ENCODE data around the gene ZNF283.

Gene ZNF283

DNA sequence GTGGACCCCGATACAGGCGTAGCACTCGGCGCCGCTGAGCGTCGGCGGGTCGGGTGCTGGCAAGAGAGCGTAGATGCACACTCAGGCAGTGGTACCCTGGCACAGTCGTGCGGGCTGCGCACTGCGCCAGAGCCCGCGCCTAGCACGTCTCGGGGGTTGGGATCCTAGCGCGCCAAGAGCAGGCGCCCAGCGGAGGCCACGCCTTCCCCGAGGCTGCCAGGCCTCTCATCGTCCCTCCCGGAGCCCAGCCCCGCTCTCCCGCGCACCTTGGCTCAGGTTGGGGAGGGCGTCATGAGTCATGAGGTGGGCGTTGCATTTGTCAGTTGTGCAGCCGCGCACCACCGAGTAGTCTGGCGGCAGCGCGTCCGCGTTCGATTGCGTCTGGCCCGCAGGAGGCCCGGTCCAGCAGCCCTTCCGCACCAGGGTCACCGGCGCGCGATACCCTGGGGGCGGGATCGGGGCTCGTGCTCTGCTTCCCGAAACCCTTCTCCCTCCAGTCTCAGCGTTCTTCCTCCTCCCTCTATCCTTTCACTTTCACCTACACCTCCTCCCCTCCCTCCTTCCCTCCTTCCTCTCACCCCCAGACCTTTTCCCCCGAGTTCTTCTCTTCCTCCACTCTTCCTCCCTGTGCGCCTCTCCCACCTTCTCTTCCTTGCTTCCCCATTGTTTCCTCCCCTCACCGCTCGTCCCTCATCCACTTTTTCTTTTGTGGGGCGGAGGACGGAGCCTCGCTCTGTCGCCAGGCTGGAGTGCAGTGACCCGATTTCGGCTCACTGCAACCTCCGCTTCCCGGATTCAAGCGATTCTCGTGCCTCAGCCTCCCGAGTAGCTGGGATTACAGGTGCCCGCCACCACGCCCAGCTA, 28.3 kb upstream of the ZNF283 start (continued):
- TF ChIP-seq, protein P1, sequence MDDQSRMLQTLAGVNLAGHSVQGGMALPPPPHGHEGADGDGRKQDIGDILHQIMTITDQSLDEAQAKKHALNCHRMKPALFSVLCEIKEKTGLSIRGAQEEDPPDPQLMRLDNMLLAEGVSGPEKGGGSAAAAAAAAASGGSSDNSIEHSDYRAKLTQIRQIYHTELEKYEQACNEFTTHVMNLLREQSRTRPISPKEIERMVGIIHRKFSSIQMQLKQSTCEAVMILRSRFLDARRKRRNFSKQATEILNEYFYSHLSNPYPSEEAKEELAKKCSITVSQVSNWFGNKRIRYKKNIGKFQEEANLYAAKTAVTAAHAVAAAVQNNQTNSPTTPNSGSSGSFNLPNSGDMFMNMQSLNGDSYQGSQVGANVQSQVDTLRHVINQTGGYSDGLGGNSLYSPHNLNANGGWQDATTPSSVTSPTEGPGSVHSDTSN (CRISPR knock-in tag; IDR thresholded peaks at IDR 0.05): 0 out of 2 replicates have a peak, but pooled peaks have one; percentile 21
- TF ChIP-seq PATZ1 (tag by site-specific recombination; IDR thresholded peaks at IDR 0.05) (peak; percentile 98), ZNF449 (tag by site-specific recombination; IDR thresholded peaks at IDR 0.05) (peak; percentile 94), ZNF707 (tag by site-specific recombination; IDR thresholded peaks at IDR 0.05) (no peak; the same call in 1 of the 2 replicates), PRDM10 (tag by site-specific recombination; IDR thresholded peaks at IDR 0.05) (peak; percentile 77), ZNF133 (tag by site-specific recombination; IDR thresholded peaks at IDR 0.05) (peak; percentile 61), ZNF558 (tag by site-specific recombination; IDR thresholded peaks at IDR 0.05) (no peak; the same call in 1 of the 2 replicates), ZNF18 (tag by site-specific recombination; IDR thresholded peaks at IDR 0.05) (no peak), ZNF19 (tag by site-specific recombination; IDR thresholded peaks at IDR 0.05; ENCODE audit: low read depth) (no peak), KLF1 (tag by site-specific recombination; IDR thresholded peaks at IDR 0.05) (peak; percentile 99), ZNF311 (tag by site-specific recombination; IDR thresholded peaks at IDR 0.05; ENCODE audit: borderline replicate concordance) (0 out of 2 replicates have a peak, but pooled peaks have one; percentile 11), ZSCAN23 (tag by site-specific recombination; IDR thresholded peaks at IDR 0.05) (peak; percentile 97; the same call in 1 of the 2 replicates), ZNF692 (tag by site-specific recombination; IDR thresholded peaks at IDR 0.05) (peak; percentile 87), ZFHX2 (tag by site-specific recombination; conservative IDR thresholded peaks at IDR 0.05) (peak; percentile 98)
- TF ChIP-seq, protein P2, sequence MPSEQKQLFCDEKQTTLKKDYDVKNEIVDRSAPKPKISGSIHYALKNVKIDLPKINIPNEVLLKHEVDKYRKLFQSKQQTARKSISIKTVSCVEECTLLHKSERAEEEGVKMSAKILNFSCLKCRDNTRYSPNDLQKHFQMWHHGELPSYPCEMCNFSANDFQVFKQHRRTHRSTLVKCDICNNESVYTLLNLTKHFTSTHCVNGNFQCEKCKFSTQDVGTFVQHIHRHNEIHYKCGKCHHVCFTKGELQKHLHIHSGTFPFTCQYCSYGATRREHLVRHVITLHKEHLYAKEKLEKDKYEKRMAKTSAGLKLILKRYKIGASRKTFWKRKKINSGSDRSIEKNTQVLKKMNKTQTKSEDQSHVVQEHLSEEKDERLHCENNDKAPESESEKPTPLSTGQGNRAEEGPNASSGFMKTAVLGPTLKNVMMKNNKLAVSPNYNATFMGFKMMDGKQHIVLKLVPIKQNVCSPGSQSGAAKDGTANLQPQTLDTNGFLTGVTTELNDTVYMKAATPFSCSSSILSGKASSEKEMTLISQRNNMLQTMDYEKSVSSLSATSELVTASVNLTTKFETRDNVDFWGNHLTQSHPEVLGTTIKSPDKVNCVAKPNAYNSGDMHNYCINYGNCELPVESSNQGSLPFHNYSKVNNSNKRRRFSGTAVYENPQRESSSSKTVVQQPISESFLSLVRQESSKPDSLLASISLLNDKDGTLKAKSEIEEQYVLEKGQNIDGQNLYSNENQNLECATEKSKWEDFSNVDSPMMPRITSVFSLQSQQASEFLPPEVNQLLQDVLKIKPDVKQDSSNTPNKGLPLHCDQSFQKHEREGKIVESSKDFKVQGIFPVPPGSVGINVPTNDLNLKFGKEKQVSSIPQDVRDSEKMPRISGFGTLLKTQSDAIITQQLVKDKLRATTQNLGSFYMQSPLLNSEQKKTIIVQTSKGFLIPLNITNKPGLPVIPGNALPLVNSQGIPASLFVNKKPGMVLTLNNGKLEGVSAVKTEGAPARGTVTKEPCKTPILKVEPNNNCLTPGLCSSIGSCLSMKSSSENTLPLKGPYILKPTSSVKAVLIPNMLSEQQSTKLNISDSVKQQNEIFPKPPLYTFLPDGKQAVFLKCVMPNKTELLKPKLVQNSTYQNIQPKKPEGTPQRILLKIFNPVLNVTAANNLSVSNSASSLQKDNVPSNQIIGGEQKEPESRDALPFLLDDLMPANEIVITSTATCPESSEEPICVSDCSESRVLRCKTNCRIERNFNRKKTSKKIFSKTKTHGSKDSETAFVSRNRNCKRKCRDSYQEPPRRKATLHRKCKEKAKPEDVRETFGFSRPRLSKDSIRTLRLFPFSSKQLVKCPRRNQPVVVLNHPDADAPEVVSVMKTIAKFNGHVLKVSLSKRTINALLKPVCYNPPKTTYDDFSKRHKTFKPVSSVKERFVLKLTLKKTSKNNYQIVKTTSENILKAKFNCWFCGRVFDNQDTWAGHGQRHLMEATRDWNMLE (tag by site-specific recombination; conservative IDR thresholded peaks at IDR 0.05; ENCODE audit: low read depth): no peak

Measured in HEK293 (cell line).